OCI-LY1 (cell line): ENCODE results near the gene YJU2.

ENCODE experiments used
- CTCF ChIP-seq: fragments of 200-600 bp; sonication (generic), shearing (Covaris generic); IDR thresholded peaks from 2 replicates; pipeline ENCODE4 v1.5.1; 2017; ENCODE audit warnings: mild to moderate bottlenecking, antibody characterized with exemption, low read length, moderate library complexity, mixed read lengths
- EZH2 ChIP-seq: fragments of 200-600 bp; sonication (generic), shearing (Covaris generic); IDR thresholded peaks from 2 replicates; pipeline ENCODE4 v1.8.0; 2017; ENCODE audit warnings: borderline replicate concordance, mixed run types, mild to moderate bottlenecking, antibody characterized with exemption, low read length, moderate library complexity, mixed read lengths

DNA sequence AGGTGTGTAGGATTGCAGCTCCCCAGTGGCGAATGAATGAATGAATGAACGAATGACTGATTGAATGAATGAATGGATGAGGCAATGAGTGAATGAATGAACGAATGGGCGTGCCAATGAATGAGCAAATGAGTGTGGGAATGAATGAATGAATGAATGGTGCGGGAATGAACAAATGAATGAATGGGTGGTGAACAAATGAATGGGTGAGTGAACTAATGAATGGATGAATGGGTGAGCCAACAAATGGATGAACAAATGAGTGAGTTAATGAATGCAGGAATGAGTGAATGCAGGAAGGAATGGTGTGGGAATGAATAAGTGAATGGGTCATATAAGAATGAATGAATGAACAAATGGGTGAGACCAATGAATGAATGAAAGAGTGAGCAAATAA, 49.7 kb upstream of the YJU2 start:
- no peak for TF ChIP-seq CTCF
- no peak for TF ChIP-seq EZH2
